A673 (cell line): ENCODE data around the gene ZNF441. TPM values are rescaled to one million over a fixed set of nuclear protein-coding genes. Genes with fewer than 3 reads are reported as not detected.
A peak's percentile ranks its signal among the peaks of the same experiment; 100 is the strongest.

Experiments used
- BruUV-seq: library from RNA; stranded (reverse); fragments of 400-500 nt; replicated peaks from 2 replicates; lab custom pipeline; 2021; lab: Mats Ljungman, UMichigan
- CTCF ChIA-PET: fragments of 300-600 bp; sonication (Branson Sonifier 250); formaldehyde crosslinking; loops from one replicate; lab custom pipeline; 2022; ENCODE audit warnings: antibody characterized with exemption; lab: Charles Lee
- POLR2A ChIA-PET: fragments of 300-600 bp; sonication (Branson Sonifier 250); formaldehyde crosslinking; loops from one replicate; lab custom pipeline; 2022; ENCODE audit warnings: antibody characterized with exemption; ENCODE audit not compliant: low non-redundant PET; lab: Charles Lee
- DNase-seq: peaks from one replicate; pipeline ENCODE4 v3.0.0-alpha.2; 2015; ENCODE audit warnings: low spot score
- H3K27ac ChIP-seq: fragments of 200-600 bp; sonication (generic); 2 replicates; pipeline ENCODE4 v1.5.1; 2016; ENCODE audit warnings: mixed run types, low read depth, mild to moderate bottlenecking, mixed read lengths, antibody characterized with exemption, low read length; ENCODE audit not compliant: poor library complexity, severe bottlenecking
- H3K27me3 ChIP-seq: fragments of 200-600 bp; sonication (generic); replicated peaks from 2 replicates; pipeline ENCODE4 v1.6.1; 2017; ENCODE audit warnings: mixed run types, low read depth, mild to moderate bottlenecking, mixed read lengths, antibody characterized with exemption, low read length; ENCODE audit not compliant: insufficient read depth, poor library complexity
- H3K36me3 ChIP-seq: fragments of 200-600 bp; sonication (generic); 2 replicates; pipeline ENCODE4 v1.6.1; 2016; ENCODE audit warnings: mixed run types, mild to moderate bottlenecking, mixed read lengths, antibody characterized with exemption, low read length; ENCODE audit not compliant: insufficient read depth, poor library complexity, severe bottlenecking
- H3K4me1 ChIP-seq: fragments of 200-600 bp; sonication (generic); 2 replicates; pipeline ENCODE4 v1.6.1; 2017; ENCODE audit warnings: mixed run types, mild to moderate bottlenecking, mixed read lengths, antibody characterized with exemption, low read length; ENCODE audit not compliant: insufficient read depth, poor library complexity, severe bottlenecking
- H3K4me3 ChIP-seq: fragments of 200-600 bp; sonication (generic); 2 replicates; pipeline ENCODE4 v1.5.1; 2016; ENCODE audit warnings: low read depth, mixed run types, mild to moderate bottlenecking, mixed read lengths, low read length; ENCODE audit not compliant: poor library complexity, severe bottlenecking
- H3K9me3 ChIP-seq: fragments of 200-600 bp; sonication (generic); 2 replicates; pipeline ENCODE4 v1.6.1; 2016; ENCODE audit warnings: mixed run types, low read depth, mild to moderate bottlenecking, mixed read lengths, antibody characterized with exemption, low read length; ENCODE audit not compliant: poor library complexity, severe bottlenecking
- CTCF ChIP-seq: fragments of 300-800, 200-600 bp; sonication (generic); conservative IDR thresholded peaks from 2 replicates; pipeline ENCODE4 v1.5.1; 2017; ENCODE audit warnings: low read depth, mild to moderate bottlenecking, antibody characterized with exemption, low read length, moderate library complexity, mixed read lengths
- EZH2 ChIP-seq: fragments of 200-600 bp; sonication (generic); IDR thresholded peaks from 2 replicates; pipeline ENCODE4 v1.6.1; 2017; ENCODE audit warnings: borderline replicate concordance, low read depth, mild to moderate bottlenecking, mixed read lengths, antibody characterized with exemption, low read length; ENCODE audit not compliant: poor library complexity, severe bottlenecking
- intact Hi-C: fragments of 100-400 bp; cut with micrococcal nuclease; formaldehyde crosslinking; loops from one replicate; pipeline ENCODE4 v1.10.0; 2022; ENCODE audit not compliant: unreplicated experiment
- total RNA-seq: library from RNA; stranded (reverse); gene quantifications from 2 replicates; pipeline ENCODE4 v1.2.3, GENCODE V29; 2021

The ZNF441 gene
- total RNA-seq, 1 experiment from 2014 or later: 3.7 TPM

- Histone ChIP-seq H3K36me3 (no peaks in the 10 kb centered on the region), H3K4me1 (no peaks in the 10 kb centered on the region), H3K9me3 (peaks cover 3% of the 10 kb centered on the region), H3K27me3 (no peaks in the 10 kb centered on the region), H3K27ac (peak overlapping the region; percentile 67), H3K4me3 (peak overlapping the region; percentile 89)
- no TSS peak for BruUV-seq
- intact Hi-C loops: loop anchor here (5.0 kb wide), 1 partner anchor 251 kb away; no protein-coding TSS in a partner anchor
- POLR2A ChIA-PET: interaction anchor here (0.7 kb wide), 1 partner anchor 136 kb away, joined by 5 read pairs; no protein-coding TSS in a partner anchor
- TF ChIP-seq CTCF (no peak), EZH2 (no peak)
- no peak for DNase-seq
- CTCF ChIA-PET: interaction anchor here (1.3 kb wide), 1 partner anchor 16 kb away, joined by 5 read pairs; no protein-coding TSS in a partner anchor
These were observed 46.9 kb downstream of the ZNF441 start for GRCh38 chr19:11813703-11814028.

GRCh38 chr19:11814029-11814699, 47.4 kb downstream of the ZNF441 start, which contains the start of gene ZNF440:
Gene ZNF440 (plus strand): TSS chr19:11814273. CDS start chr19:11814448, 175 bp downstream.
- Histone ChIP-seq H3K4me1 (no peaks in the 10 kb centered on the region), H3K4me3 (peak within 1 kb of the TSS; percentile 89), H3K9me3 (no peaks in the 10 kb centered on the region), H3K36me3 (no peaks in the 10 kb centered on the region), H3K27ac (peak within 1 kb of the TSS; percentile 67), H3K27me3 (no peaks in the 10 kb centered on the region)
- TF ChIP-seq EZH2: no peak
- no peak for TF ChIP-seq CTCF
- POLR2A ChIA-PET: no interaction called here
- DNase-seq: peak; percentile 89
- TSS peak; percentile 41 for BruUV-seq
- intact Hi-C loops: loop anchor here (5.0 kb wide), 1 partner anchor 252 kb away; no protein-coding TSS in a partner anchor
- CTCF ChIA-PET: interaction anchor here (1.3 kb wide), 1 partner anchor 16 kb away, joined by 5 read pairs; no protein-coding TSS in a partner anchor

DNA sequence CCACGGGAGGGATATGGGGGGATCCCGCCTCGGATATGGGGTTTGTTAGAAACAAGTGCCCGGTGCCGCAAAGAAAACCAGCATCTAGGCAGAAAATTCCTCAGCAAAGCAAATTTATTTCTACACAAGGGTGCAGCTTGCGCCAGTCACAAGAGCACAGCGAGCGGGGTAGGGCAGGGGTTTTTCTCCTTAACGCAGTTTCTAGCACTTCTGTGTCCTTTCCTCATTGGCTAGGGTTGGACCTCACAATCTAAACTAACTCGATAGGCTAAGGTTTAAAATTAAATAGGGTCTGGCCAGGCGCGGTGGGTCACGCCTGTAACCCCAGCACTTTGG, 47.9 kb downstream of the ZNF441 start:
- POLR2A ChIA-PET: no interaction called here
- no peaks in the 10 kb centered on the region for H3K4me1 ChIP-seq
- H3K9me3 ChIP-seq: no peaks in the 10 kb centered on the region
- no TSS peak for BruUV-seq
- TF ChIP-seq CTCF (no peak), EZH2 (no peak)
- H3K4me3 ChIP-seq: peak overlapping the region; percentile 89
- intact Hi-C loops: loop anchor here (5.0 kb wide), 1 partner anchor 252 kb away; no protein-coding TSS in a partner anchor
- no peaks in the 10 kb centered on the region for H3K27me3 ChIP-seq
- DNase-seq: peak; percentile 15
- CTCF ChIA-PET: interaction anchor here (0.6 kb wide), 1 partner anchor 943 kb away, joined by 3 read pairs; no protein-coding TSS in a partner anchor
- peak overlapping the region; percentile 67 for H3K27ac ChIP-seq
- H3K36me3 ChIP-seq: no peaks in the 10 kb centered on the region
